OCI-LY1 (cell line): ENCODE results near the gene MTHFD1L.

Source experiments
- H2AFZ ChIP-seq: fragments of 200-600 bp; sonication (generic), shearing (Covaris generic); 2 replicates; pipeline ENCODE4 v1.6.0; 2014; ENCODE audit warnings: antibody characterized with exemption, mild to moderate bottlenecking, low read length
- H3F3A ChIP-seq: fragments of 200-600 bp; sonication (generic), shearing (Covaris generic); 2 replicates; pipeline ENCODE4 v1.6.0; 2014; ENCODE audit warnings: mild to moderate bottlenecking, antibody characterized with exemption, low read length, moderate library complexity; ENCODE audit not compliant: insufficient read depth
- H3K27ac ChIP-seq: fragments of 200-600 bp; sonication (generic); 2 replicates; pipeline ENCODE4 v1.5.1; 2014; ENCODE audit warnings: low read length, mixed run types, mild to moderate bottlenecking, low read depth; ENCODE audit not compliant: poor library complexity, severe bottlenecking
- H3K27me3 ChIP-seq: fragments of 200-600 bp; sonication (generic); 2 replicates; pipeline ENCODE4 v1.6.0; 2014; ENCODE audit warnings: antibody characterized with exemption, mild to moderate bottlenecking, low read length, moderate library complexity; ENCODE audit not compliant: insufficient read depth
- H3K36me3 ChIP-seq: fragments of 200-600 bp; sonication (generic); 2 replicates; pipeline ENCODE4 v1.6.1; 2014; ENCODE audit warnings: mild to moderate bottlenecking, antibody characterized with exemption, low read length, moderate library complexity, mixed read lengths; ENCODE audit not compliant: insufficient read depth
- H3K4me1 ChIP-seq: fragments of 200-600 bp; sonication (generic); 2 replicates; pipeline ENCODE4 v1.5.1; 2014; ENCODE audit warnings: mild to moderate bottlenecking, low read length, moderate library complexity; ENCODE audit not compliant: insufficient read depth, severe bottlenecking
- H3K4me2 ChIP-seq: fragments of 200-600 bp; sonication (generic), shearing (Covaris generic); 2 replicates; pipeline ENCODE4 v1.6.1; 2014; ENCODE audit warnings: low read length
- H3K4me3 ChIP-seq: fragments of 200-600 bp; sonication (generic); 2 replicates; pipeline ENCODE4 v1.5.1; 2014; ENCODE audit warnings: low read length, low read depth, mild to moderate bottlenecking, mixed read lengths; ENCODE audit not compliant: poor library complexity, severe bottlenecking
- H3K79me2 ChIP-seq: fragments of 200-600 bp; shearing (Covaris generic); 2 replicates; pipeline ENCODE4 v1.6.1; 2016; ENCODE audit warnings: mixed run types, low read length, mixed read lengths; ENCODE audit not compliant: insufficient read depth
- H3K9ac ChIP-seq: fragments of 200-600 bp; sonication (generic), shearing (Covaris generic); 2 replicates; pipeline ENCODE4 v1.6.1; 2014; ENCODE audit warnings: mild to moderate bottlenecking, low read length, mixed read lengths
- H3K9me2 ChIP-seq: fragments of 200-600 bp; sonication (generic), shearing (Covaris generic); 2 replicates; pipeline ENCODE4 v1.6.1; 2014; ENCODE audit warnings: low read depth, mild to moderate bottlenecking, low read length, mixed read lengths
- H3K9me3 ChIP-seq: fragments of 200-600 bp; shearing (Covaris generic); 2 replicates; pipeline ENCODE4 v1.6.1; 2014; ENCODE audit warnings: low read length, mixed read lengths
- H4K20me1 ChIP-seq: fragments of 200-600 bp; sonication (generic), shearing (Covaris generic); 2 replicates; pipeline ENCODE4 v1.6.0; 2016; ENCODE audit warnings: mild to moderate bottlenecking, low read length; ENCODE audit not compliant: insufficient read depth
- EZH2 ChIP-seq: fragments of 200-600 bp; sonication (generic), shearing (Covaris generic); IDR thresholded peaks from 2 replicates; pipeline ENCODE4 v1.8.0; 2017; ENCODE audit warnings: borderline replicate concordance, mixed run types, mild to moderate bottlenecking, antibody characterized with exemption, low read length, moderate library complexity, mixed read lengths
- TF ChIP-seq, protein P1 (sequence below): fragments of 200-600 bp; sonication (generic), shearing (Covaris generic); IDR thresholded peaks from 2 replicates; pipeline ENCODE4 v1.5.1; 2017; ENCODE audit warnings: mild to moderate bottlenecking, antibody characterized with exemption, low read length, moderate library complexity, mixed read lengths

Gene MTHFD1L

DNA sequence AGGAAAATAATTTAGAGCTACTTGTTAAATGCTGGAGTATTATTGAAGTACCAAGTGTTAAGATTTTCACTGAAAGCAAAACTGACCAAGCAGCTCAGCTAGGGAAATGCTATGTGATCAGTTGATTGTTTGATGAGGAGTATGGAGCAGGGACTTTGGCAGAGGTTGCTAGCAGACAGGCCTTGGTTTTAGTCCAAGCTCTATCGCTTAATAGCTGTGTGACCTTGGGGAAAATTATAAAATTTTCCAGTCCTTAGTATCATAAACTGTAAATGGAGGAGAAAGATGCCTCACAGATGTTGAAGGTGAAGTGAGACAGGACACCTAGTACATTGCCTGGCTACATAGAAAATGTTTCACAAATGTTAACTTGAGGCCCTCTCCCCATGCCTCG lies 136.6 kb downstream of the MTHFD1L start:
- Histone ChIP-seq H3K9ac (no peak overlapping the region), H3K9me2 (no peaks in the 10 kb centered on the region), H3K27me3 (no peaks in the 10 kb centered on the region), H3K36me3 (peaks cover 3% of the 10 kb centered on the region), H3K9me3 (0 out of 2 replicates have a peak, but pooled peaks cover 2% of the 10 kb centered on the region), H3K79me2 (no peaks in the 10 kb centered on the region), H4K20me1 (no peaks in the 10 kb centered on the region), H3K4me2 (no peak overlapping the region), H3K4me3 (no peak overlapping the region), H3K27ac (no peak overlapping the region), H2AFZ (no peak overlapping the region), H3K4me1 (no peaks in the 10 kb centered on the region), H3F3A (no peaks in the 10 kb centered on the region)
- TF ChIP-seq, protein P1, sequence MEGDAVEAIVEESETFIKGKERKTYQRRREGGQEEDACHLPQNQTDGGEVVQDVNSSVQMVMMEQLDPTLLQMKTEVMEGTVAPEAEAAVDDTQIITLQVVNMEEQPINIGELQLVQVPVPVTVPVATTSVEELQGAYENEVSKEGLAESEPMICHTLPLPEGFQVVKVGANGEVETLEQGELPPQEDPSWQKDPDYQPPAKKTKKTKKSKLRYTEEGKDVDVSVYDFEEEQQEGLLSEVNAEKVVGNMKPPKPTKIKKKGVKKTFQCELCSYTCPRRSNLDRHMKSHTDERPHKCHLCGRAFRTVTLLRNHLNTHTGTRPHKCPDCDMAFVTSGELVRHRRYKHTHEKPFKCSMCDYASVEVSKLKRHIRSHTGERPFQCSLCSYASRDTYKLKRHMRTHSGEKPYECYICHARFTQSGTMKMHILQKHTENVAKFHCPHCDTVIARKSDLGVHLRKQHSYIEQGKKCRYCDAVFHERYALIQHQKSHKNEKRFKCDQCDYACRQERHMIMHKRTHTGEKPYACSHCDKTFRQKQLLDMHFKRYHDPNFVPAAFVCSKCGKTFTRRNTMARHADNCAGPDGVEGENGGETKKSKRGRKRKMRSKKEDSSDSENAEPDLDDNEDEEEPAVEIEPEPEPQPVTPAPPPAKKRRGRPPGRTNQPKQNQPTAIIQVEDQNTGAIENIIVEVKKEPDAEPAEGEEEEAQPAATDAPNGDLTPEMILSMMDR: no peak
- no peak for TF ChIP-seq EZH2

DNA sequence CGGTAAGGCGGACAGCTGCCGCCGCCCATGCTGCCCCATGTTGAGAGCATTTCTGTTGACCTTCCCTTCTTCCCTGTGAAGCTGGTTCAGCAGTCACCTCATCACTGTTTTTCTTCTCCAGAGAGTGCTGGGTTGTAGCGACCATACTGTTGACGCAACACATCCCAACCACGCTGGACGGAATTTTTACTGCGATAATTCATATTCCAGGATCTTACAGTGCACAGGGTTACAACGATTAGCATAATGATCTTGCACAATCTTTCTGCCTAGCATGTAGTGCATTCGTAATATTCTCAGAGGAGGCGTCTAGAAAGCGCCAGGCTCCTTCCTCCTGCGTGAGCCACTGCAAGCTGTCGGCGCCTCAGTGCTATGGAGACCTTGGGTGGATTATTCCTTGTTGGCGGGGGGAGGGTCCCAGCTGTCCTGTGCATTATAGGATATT lies 137.0 kb downstream of the MTHFD1L start:
- Histone ChIP-seq H3K9me3 (0 out of 2 replicates have a peak, but pooled peaks cover 2% of the 10 kb centered on the region), H3K36me3 (peaks cover 3% of the 10 kb centered on the region)
- TF ChIP-seq EZH2: no peak
- TF ChIP-seq, protein P1: no peak

DNA sequence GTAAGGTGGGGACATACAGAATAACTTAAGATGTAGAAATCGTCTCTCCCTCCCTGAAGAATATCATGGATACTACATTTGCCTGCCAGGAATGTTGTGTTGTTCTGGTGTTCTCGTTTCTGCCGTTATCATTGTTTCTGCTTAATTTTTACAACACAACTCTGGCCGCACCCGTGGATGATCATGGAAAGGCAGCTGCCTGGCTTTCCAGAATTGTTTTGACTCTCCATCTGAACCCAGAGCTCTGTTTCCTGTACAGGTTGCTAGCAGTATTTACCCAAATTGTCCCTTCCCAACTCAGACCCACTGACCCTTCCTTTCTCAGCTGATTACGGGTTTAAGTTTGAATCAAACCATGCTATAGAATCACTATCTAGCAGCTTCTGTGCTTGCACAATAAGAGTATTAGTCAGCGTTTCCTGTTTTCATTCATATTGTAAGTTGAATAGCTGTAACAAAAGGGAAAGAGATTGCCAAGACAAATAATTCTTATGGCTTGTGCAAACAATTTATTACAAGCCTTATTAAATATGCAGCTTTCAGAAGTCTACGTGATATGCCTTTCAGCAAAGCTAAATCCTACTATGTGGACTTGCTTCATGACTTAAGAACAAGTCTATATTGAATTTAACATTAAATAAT lies 139.0 kb downstream of the MTHFD1L start:
- Histone ChIP-seq H3K4me3 (no peak overlapping the region), H3K79me2 (no peaks in the 10 kb centered on the region), H3K27ac (no peak overlapping the region), H3K36me3 (peaks cover 3% of the 10 kb centered on the region; the same call in 1 of the 2 replicates), H3K9me3 (no peaks in the 10 kb centered on the region), H2AFZ (no peak overlapping the region), H3F3A (no peaks in the 10 kb centered on the region), H3K4me1 (no peaks in the 10 kb centered on the region), H3K4me2 (no peak overlapping the region), H3K9ac (no peak overlapping the region), H4K20me1 (no peaks in the 10 kb centered on the region), H3K9me2 (no peaks in the 10 kb centered on the region), H3K27me3 (no peaks in the 10 kb centered on the region)
- no peak for TF ChIP-seq EZH2
- TF ChIP-seq, protein P1: no peak

More for the DNA sequence above, 137.0 kb downstream of the MTHFD1L start:
- Histone ChIP-seq H4K20me1 (no peaks in the 10 kb centered on the region), H2AFZ (no peak overlapping the region), H3K27ac (no peak overlapping the region), H3K9me2 (no peaks in the 10 kb centered on the region), H3K79me2 (no peaks in the 10 kb centered on the region), H3F3A (no peaks in the 10 kb centered on the region), H3K4me1 (no peaks in the 10 kb centered on the region), H3K4me3 (no peak overlapping the region), H3K9ac (no peak overlapping the region), H3K4me2 (no peak overlapping the region), H3K27me3 (no peaks in the 10 kb centered on the region)
